Effector memory CD4-positive, alpha-beta T cell (primary cell): ENCODE measurements around the gene PEA15.

ENCODE experiments used
- DNase-seq, 3 donors: peaks; one replicate each; pipeline ENCODE4 v3.0.0-alpha.2; 2020
- H3K27ac ChIP-seq: 2 replicates; pipeline ENCODE4 v1.7.0; 2013; ENCODE audit warnings: mild to moderate bottlenecking, low read length, moderate library complexity; ENCODE audit not compliant: insufficient read depth, poor library complexity, severe bottlenecking
- H3K27me3 ChIP-seq: replicated peaks from 2 replicates; pipeline ENCODE4 v1.7.0; 2013; ENCODE audit warnings: mild to moderate bottlenecking, low read length; ENCODE audit not compliant: insufficient read depth, control insufficient read depth, poor library complexity, severe bottlenecking
- H3K36me3 ChIP-seq: 2 replicates; pipeline ENCODE4 v1.7.0; 2013; ENCODE audit warnings: mild to moderate bottlenecking, low read length, moderate library complexity; ENCODE audit not compliant: control insufficient read depth, insufficient read depth
- H3K4me1 ChIP-seq: 2 replicates; pipeline ENCODE4 v1.7.0; 2013; ENCODE audit warnings: low read length, mild to moderate bottlenecking; ENCODE audit not compliant: control insufficient read depth, insufficient read depth, poor library complexity, severe bottlenecking
- H3K4me3 ChIP-seq: 2 replicates; pipeline ENCODE4 v1.7.0; 2013; ENCODE audit warnings: low read length, low read depth, mild to moderate bottlenecking; ENCODE audit not compliant: insufficient read depth, poor library complexity, severe bottlenecking
- H3K9me3 ChIP-seq: 2 replicates; pipeline ENCODE4 v1.7.0; 2013; ENCODE audit warnings: mild to moderate bottlenecking, low read length, moderate library complexity; ENCODE audit not compliant: control insufficient read depth

The PEA15 gene

GRCh38 chr1:160232911-160233310, 27.7 kb downstream of the PEA15 start:
- Histone ChIP-seq H3K27me3 (no peaks in the 10 kb centered on the region), H3K27ac (no peak overlapping the region), H3K9me3 (no peaks in the 10 kb centered on the region), H3K4me1 (no peaks in the 10 kb centered on the region), H3K4me3 (no peak overlapping the region), H3K36me3 (peaks cover 66% of the 10 kb centered on the region)
- DNase-seq: no peak

GRCh38 chr1:160236806-160237205, 31.6 kb downstream of the PEA15 start:
- H3K36me3 ChIP-seq: peaks cover 57% of the 10 kb centered on the region
- no peak for DNase-seq
- H3K4me1 ChIP-seq: no peaks in the 10 kb centered on the region
- H3K4me3 ChIP-seq: no peak overlapping the region
- no peaks in the 10 kb centered on the region for H3K9me3 ChIP-seq
- H3K27me3 ChIP-seq: no peaks in the 10 kb centered on the region
- H3K27ac ChIP-seq: no peak overlapping the region

GRCh38 chr1:160237558-160237957, 32.4 kb downstream of the PEA15 start:
- no peaks in the 10 kb centered on the region for H3K27me3 ChIP-seq
- no peaks in the 10 kb centered on the region for H3K4me1 ChIP-seq
- H3K4me3 ChIP-seq: no peak overlapping the region
- H3K27ac ChIP-seq: no peak overlapping the region
- H3K36me3 ChIP-seq: peaks cover 52% of the 10 kb centered on the region
- no peak for DNase-seq
- H3K9me3 ChIP-seq: no peaks in the 10 kb centered on the region

GRCh38 chr1:160238408-160238807, 33.2 kb downstream of the PEA15 start:
- H3K9me3 ChIP-seq: no peaks in the 10 kb centered on the region
- peaks cover 61% of the 10 kb centered on the region for H3K36me3 ChIP-seq
- H3K4me3 ChIP-seq: no peak overlapping the region
- no peaks in the 10 kb centered on the region for H3K27me3 ChIP-seq
- no peak overlapping the region for H3K27ac ChIP-seq
- no peak for DNase-seq
- H3K4me1 ChIP-seq: no peaks in the 10 kb centered on the region

- Histone ChIP-seq H3K4me3 (no peak overlapping the region), H3K4me1 (no peaks in the 10 kb centered on the region), H3K36me3 (peaks cover 65% of the 10 kb centered on the region), H3K27me3 (no peaks in the 10 kb centered on the region), H3K27ac (no peak overlapping the region), H3K9me3 (no peaks in the 10 kb centered on the region)
- no peak for DNase-seq
Measured at GRCh38 chr1:160239582-160240299, 34.6 kb downstream of the PEA15 start.

GRCh38 chr1:160243767-160244166, 38.6 kb downstream of the PEA15 start:
- Histone ChIP-seq H3K27ac (no peak overlapping the region), H3K27me3 (no peaks in the 10 kb centered on the region), H3K4me1 (no peaks in the 10 kb centered on the region), H3K4me3 (no peak overlapping the region), H3K36me3 (peaks cover 30% of the 10 kb centered on the region), H3K9me3 (no peaks in the 10 kb centered on the region)
- no peak for DNase-seq

GRCh38 chr1:160244209-160244608, 39.0 kb downstream of the PEA15 start:
- H3K4me1 ChIP-seq: no peaks in the 10 kb centered on the region
- no peaks in the 10 kb centered on the region for H3K27me3 ChIP-seq
- DNase-seq: no peak
- no peak overlapping the region for H3K27ac ChIP-seq
- H3K9me3 ChIP-seq: no peaks in the 10 kb centered on the region
- peaks cover 26% of the 10 kb centered on the region for H3K36me3 ChIP-seq
- H3K4me3 ChIP-seq: no peak overlapping the region

GRCh38 chr1:160245434-160245833, 40.2 kb downstream of the PEA15 start:
- no peak for DNase-seq
- H3K36me3 ChIP-seq: peaks cover 14% of the 10 kb centered on the region
- H3K4me1 ChIP-seq: no peaks in the 10 kb centered on the region
- H3K4me3 ChIP-seq: no peak overlapping the region
- H3K9me3 ChIP-seq: no peaks in the 10 kb centered on the region
- H3K27ac ChIP-seq: no peak overlapping the region
- no peaks in the 10 kb centered on the region for H3K27me3 ChIP-seq

GRCh38 chr1:160247053-160247452, 41.9 kb downstream of the PEA15 start:
- Histone ChIP-seq H3K36me3 (peaks cover 14% of the 10 kb centered on the region), H3K27me3 (no peaks in the 10 kb centered on the region), H3K9me3 (no peaks in the 10 kb centered on the region), H3K27ac (no peak overlapping the region), H3K4me1 (no peaks in the 10 kb centered on the region), H3K4me3 (no peak overlapping the region)
- no peak for DNase-seq

- Histone ChIP-seq H3K4me1 (no peaks in the 10 kb centered on the region), H3K9me3 (no peaks in the 10 kb centered on the region), H3K27me3 (no peaks in the 10 kb centered on the region), H3K4me3 (no peak overlapping the region), H3K27ac (no peak overlapping the region), H3K36me3 (no peaks in the 10 kb centered on the region)
- no peak for DNase-seq
Measured at GRCh38 chr1:160251011-160251410, 45.8 kb downstream of the PEA15 start.
